Measurements from ENCODE around the gene SLC25A25. TPM values are rescaled to one million over a fixed set of nuclear protein-coding genes. Genes with fewer than 3 reads are reported as not detected.

SLC25A25 gene
- total RNA-seq, 1 donor from 2014 or later: 5.9 TPM

- no peak for ATAC-seq
- DNase-seq (ENCODE audit: missing footprints): no peak
- intact Hi-C loops (cut with DNase I): no loop called here
Measured at GRCh38 chr9:128048663-128049062, 19.4 kb upstream of the SLC25A25 start.

GRCh38 chr9:128049843-128050242 lies 18.2 kb upstream of the SLC25A25 start:
- ATAC-seq (no peak), DNase-seq (ENCODE audit: missing footprints) (no peak)
- intact Hi-C loops (cut with DNase I): loop anchor here (5.0 kb wide), 1 partner anchor 88 kb away; no protein-coding TSS in a partner anchor

- DNase-seq (ENCODE audit: missing footprints) (no peak), ATAC-seq (no peak)
- intact Hi-C loops (cut with DNase I): loop anchor here (5.0 kb wide), 1 partner anchor 90 kb away; no protein-coding TSS in a partner anchor
Measured at GRCh38 chr9:128051932-128052709, 15.9 kb upstream of the SLC25A25 start.

- peak; percentile 32 for ATAC-seq
- DNase-seq (ENCODE audit: missing footprints): peak; percentile 75
Measured at GRCh38 chr9:128053560-128053959, 14.5 kb upstream of the SLC25A25 start.

GRCh38 chr9:128054087-128054486 lies 13.9 kb upstream of the SLC25A25 start:
- DNase-seq (ENCODE audit: missing footprints) (no peak), ATAC-seq (peak; percentile 7)
- intact Hi-C loops (cut with DNase I): loop anchor here (5.0 kb wide), 1 partner anchor 92 kb away; no protein-coding TSS in a partner anchor

More at GRCh38 chr9:128053560-128053959, 14.5 kb upstream of the SLC25A25 start:
- intact Hi-C loops (cut with DNase I): loop anchor here (5.0 kb wide), 1 partner anchor 91 kb away; no protein-coding TSS in a partner anchor

GRCh38 chr9:128055344-128056040 lies 12.5 kb upstream of the SLC25A25 start:
- DNase-seq (ENCODE audit: missing footprints): peak; percentile 75
- intact Hi-C loops (cut with DNase I): no loop called here

GRCh38 chr9:128056086-128056485 lies 11.9 kb upstream of the SLC25A25 start:
- no peak for DNase-seq (ENCODE audit: missing footprints)
- ATAC-seq: no peak
- intact Hi-C loops (cut with DNase I): no loop called here

More at GRCh38 chr9:128055344-128056040, 12.5 kb upstream of the SLC25A25 start:
- ATAC-seq: peak; percentile 82

GRCh38 chr9:128056887-128057723 lies 10.9 kb upstream of the SLC25A25 start:
- DNase-seq (ENCODE audit: missing footprints) (no peak), ATAC-seq (no peak)
- intact Hi-C loops (cut with DNase I): no loop called here

- intact Hi-C loops (cut with DNase I): no loop called here
- ATAC-seq (no peak), DNase-seq (ENCODE audit: missing footprints) (no peak)
Measured at GRCh38 chr9:128057724-128058409, 10.2 kb upstream of the SLC25A25 start.

- ATAC-seq: no peak
Measured at GRCh38 chr9:128059365-128059983, 8.6 kb upstream of the SLC25A25 start.

GRCh38 chr9:128061275-128061960 lies 6.6 kb upstream of the SLC25A25 start:
- intact Hi-C loops (cut with DNase I): no loop called here
- ATAC-seq (no peak), DNase-seq (ENCODE audit: missing footprints) (no peak)

More at GRCh38 chr9:128059365-128059983, 8.6 kb upstream of the SLC25A25 start:
- intact Hi-C loops (cut with DNase I): no loop called here
- DNase-seq (ENCODE audit: missing footprints): no peak

- intact Hi-C loops (cut with DNase I): no loop called here
- DNase-seq (ENCODE audit: missing footprints): no peak
- no peak for ATAC-seq
Measured at GRCh38 chr9:128062279-128062678, 5.8 kb upstream of the SLC25A25 start.

GRCh38 chr9:128062846-128063831 lies 4.9 kb upstream of the SLC25A25 start:
- intact Hi-C loops (cut with DNase I): no loop called here
- DNase-seq (ENCODE audit: missing footprints) (no peak), ATAC-seq (no peak)

- no peak for ATAC-seq
- peak; percentile 72 for DNase-seq (ENCODE audit: missing footprints)
- intact Hi-C loops (cut with DNase I): no loop called here
Measured at GRCh38 chr9:128065907-128066712, 1.9 kb upstream of the SLC25A25 start.

Measured in Right ventricle myocardium inferior (tissue), 1 donor.